GM18505 (cell line): ENCODE results near the gene COA1.
A peak's percentile ranks its signal among the peaks of the same experiment; 100 is the strongest.
"Not testable (repeated sequence)": the region's sequence is repeated elsewhere in the genome, so short reads cannot be mapped to it uniquely, and the experiment has no call there.

Experiments used
- ATAC-seq: cut with Tn5 transposase; IDR thresholded peaks from one replicate; pipeline ENCODE4 v1.9.1; 2021; ENCODE audit not compliant: unreplicated experiment
- POLR2A ChIP-seq: IDR thresholded peaks from 4 replicates; pipeline ENCODE4 v1.6.1; 2011; ENCODE audit warnings: borderline replicate concordance; ENCODE audit not compliant: insufficient read depth, insufficient read length; ENCODE audit errors: extremely low read depth

COA1 gene

DNA sequence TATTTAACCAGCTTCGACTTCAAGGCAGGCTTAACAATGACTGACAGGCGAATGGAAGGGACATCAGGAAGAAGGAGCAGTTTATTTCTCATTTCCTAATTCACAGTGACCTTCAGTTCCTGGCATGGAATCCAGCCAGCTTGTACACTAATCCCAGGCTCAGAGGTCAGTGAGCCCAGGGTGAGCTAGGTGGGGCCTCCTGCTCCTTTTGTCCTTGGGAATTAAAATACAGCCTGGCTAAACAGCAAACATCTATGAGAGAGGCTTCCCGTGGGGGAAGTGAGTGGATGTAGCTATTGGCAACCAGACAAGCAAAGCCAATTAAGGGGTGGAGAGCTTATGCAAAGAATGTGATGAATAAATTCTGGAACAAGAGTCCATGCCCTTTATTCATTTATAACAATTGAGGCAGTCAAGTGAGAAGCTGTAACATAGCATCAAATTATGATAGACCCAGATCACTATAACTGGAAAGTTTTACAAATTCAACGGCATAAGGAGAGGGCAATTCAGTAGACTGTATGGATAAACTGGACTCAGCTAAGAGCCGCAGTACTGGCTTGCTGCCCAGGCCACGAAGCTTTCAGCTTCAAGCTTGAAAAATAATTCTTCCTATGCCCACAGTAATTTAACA lies 89.3 kb downstream of the COA1 start:
- TF ChIP-seq POLR2A = no peak
- ATAC-seq = no peak

DNA sequence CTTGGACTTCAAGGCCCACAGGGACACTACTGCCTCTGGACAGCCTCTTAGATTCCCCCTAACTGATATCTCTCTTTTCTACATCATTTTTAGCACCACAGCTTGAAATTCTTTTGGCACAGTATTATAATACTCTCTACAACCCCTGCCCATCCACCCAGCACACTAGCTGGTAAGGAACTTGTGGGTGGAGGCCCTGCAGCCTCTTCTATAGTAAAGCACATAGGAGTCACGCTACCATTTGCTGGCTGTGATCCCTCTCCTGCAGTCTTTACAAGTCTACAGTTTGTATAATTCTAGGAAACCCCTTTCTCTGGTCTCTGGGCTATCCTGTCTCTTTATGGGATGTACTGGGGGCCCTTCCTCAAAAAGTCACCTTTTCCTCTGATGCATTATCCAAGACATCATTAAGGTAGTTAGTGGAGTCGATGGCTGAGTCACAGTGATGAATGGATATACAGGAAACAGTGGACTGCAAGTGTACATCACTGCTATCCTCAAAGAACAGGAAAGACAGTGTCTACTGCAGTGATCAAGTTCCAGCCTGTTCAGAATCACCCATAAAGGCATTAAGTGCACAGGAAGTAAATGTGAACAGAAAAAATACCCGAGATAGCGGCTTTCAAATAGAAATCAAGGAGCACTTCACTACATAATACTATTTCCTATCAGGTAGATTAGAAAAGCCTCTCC lies 92.1 kb downstream of the COA1 start:
- ATAC-seq = no peak
- no peak for TF ChIP-seq POLR2A

DNA sequence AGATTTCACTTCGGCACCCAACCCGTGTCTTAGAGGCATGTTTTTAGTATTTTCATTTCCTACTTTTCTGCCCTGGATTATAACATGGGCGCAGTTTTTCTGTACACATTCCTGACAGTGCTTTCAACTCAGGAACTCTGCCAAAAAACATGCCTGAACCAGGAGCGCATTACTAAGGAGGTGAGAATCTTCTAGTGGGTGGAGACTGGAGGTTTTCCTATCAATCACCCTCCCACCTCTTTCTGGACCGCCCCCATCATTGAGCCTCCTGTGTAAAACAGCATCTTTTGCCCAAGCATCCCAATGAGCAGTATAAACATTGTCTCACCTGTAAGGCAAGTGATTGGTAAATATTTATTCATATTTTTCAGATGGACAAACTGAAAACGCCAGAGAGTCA lies 93.2 kb downstream of the COA1 start:
- no peak for ATAC-seq
- no peak for TF ChIP-seq POLR2A

DNA sequence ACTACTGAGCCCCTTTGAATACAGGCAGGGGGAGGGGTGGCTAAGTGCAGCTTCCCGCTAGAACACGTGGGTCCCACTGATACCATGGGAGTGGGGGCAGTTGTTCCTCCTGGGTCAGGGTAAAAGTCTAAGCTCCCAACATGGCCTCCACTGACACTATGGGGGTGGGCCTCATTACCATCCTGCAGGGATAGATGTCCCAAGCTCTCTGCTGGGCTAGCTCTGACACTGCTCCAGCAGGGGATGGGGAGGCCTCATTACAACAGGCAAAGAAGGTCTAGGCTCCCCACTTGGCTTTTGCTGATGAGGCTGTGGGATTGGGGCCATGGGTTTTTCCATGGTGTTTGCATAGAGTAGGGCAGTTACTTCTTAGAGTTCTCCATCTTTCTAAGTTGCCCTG lies 94.9 kb downstream of the COA1 start:
- ATAC-seq = no peak
- peak; percentile 25 for TF ChIP-seq POLR2A

DNA sequence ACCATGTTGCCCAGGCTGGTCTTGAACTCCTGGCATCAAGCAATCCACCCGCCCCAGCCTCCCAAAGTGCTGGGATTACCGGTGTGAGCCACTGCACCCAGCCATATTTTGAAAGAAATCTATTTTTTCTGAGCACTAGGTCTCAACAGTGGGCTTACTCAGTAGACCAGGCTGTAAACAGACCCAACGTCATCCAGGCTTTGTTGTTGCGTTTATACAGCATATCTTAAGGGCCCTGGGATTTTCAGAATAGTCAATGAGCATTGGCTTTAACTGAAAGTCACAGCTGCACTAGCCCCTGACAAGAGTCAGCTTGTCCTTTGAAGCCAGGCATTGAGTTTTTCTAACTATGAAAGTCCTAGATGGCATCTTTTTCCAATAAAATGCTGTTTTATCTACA lies 96.6 kb downstream of the COA1 start:
- TF ChIP-seq POLR2A = no peak
- ATAC-seq = no peak

DNA sequence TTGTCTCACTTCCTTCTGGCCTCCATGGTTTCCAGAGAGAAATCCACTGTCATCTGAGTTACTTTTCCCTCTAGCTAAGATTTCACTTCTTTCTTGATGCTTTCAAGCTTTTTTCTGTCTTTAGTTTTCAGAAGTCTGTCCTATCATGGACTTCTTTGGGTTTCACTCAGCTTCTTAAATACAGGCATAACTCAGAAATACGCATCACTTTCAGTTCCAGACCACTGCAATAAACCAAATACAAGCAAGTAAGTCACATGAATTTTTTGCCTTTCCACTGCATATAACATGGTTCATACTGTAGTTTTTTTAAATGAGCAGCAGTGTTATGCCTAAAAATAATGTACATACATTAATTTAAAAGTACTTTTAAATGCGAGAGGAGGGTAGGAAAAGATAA lies 97.8 kb downstream of the COA1 start:
- no peak for TF ChIP-seq POLR2A

DNA sequence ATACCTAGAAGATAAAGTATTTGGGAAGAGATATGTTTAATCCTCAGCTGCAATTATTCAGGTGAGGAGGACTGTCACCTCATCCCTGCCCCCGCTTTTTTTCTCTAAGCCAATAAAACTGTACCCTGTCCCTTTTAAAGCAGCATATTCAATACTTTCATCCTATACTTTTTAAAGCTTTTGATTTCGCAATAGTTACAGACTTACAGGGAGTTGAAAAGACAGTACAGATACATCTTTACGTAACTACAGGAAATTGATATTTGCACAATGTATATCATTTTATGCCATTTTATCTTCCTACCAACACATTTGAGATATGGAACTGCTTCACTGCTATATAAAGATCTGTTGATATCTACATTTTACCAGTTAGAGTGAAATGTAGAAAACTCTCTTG lies 98.8 kb downstream of the COA1 start:
- no peak for ATAC-seq

More for the DNA sequence above, 97.8 kb downstream of the COA1 start:
- ATAC-seq = no peak

DNA sequence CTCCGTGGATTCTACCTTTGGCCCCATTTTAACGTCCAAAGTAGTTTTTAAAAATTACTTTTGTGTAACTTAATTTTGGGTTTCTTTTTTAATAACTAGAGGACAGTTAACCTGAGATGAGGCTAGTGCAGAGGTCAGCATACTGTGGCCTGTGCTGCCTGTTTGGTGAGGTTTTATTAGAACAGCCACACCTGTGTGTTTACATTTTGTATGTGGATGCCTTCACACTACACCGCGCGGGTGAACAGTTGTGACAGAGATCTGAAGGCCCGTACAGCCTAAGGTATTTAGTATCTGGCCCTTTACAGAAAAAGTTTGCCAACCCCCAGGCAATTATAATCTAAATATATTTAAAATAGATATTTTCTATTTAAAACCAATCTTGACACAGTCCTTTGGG lies 99.5 kb downstream of the COA1 start:
- ATAC-seq = no peak
- no peak for TF ChIP-seq POLR2A

More for the DNA sequence above, 98.8 kb downstream of the COA1 start:
- TF ChIP-seq POLR2A = no peak

DNA sequence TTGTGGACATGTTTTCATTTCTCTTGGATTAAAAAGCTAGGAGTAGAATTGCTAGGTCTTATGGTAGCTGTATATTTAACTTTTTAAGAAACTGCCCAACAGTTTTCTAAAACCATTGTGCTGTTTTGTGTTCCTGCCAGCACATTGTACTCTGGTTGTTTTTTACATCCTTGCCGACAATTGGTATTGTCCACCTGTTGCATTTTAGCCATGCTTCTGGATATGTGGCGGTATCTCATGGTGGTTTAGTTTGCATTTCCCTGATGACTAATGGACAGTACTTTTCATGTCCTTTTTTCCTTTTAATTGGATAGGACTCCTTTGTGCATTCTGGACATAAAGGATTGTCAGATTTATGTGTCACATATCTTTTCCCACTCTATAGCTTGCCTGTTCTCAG lies 100.9 kb downstream of the COA1 start:
- no peak for TF ChIP-seq POLR2A
- ATAC-seq = no peak

DNA sequence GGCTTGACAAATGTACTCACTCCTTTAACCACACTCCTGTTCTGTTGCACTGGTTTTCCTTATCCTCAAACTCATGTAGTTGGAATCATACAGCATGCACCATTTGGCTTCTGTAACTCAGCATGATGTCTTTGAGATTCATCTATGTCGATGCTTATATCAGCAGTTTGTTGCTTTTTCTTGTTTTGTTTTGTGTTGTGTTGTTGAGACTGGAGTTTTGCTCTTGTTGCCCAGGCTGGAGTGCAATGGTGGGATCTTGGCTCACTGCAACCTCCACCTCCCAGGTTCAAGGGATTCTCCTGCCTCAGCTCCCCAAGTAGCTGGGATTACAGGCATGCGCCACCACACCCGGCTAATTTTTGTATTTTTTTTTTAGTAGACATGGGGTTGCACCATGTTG lies 101.5 kb downstream of the COA1 start:
- ATAC-seq = not testable (repeated sequence)

DNA sequence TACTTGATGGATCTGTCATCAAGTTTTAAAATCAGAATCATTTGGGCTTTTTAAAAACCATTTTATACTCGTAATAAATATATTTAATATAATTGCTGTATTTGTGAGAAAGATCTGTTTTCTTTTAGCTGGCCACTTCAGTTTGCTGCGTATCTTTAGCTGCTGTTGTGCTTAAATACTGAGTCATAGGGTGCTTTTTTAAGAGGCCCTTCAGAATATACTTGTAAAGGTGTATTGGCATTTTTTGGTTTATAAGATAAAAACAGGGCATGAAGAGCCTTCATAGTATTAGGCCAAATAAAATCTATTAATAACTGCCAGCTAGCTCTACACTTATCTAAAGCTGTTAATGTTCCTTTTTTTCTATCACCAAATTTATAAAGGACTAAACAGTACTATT lies 102.6 kb downstream of the COA1 start:
- peak; percentile 5 for TF ChIP-seq POLR2A
- no peak for ATAC-seq

DNA sequence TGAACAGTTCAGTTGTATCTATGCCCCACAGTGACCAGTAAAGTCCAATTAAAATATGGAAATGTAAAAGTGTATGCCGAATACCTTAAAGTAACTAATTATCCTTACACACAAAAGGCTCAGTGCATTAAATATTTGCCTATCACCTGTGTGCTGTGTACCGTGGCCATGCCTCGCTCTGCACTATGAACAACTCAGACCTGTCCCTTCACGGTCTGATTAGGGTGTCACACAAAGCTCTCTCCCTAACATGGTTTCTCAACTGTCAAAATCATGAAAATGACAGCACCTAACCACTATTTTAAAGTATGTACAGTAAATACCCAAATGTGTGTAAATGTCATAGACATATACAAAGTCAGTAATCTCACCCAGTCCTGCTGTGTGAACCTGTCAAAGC lies 103.3 kb downstream of the COA1 start:
- TF ChIP-seq POLR2A = no peak
- no peak for ATAC-seq

DNA sequence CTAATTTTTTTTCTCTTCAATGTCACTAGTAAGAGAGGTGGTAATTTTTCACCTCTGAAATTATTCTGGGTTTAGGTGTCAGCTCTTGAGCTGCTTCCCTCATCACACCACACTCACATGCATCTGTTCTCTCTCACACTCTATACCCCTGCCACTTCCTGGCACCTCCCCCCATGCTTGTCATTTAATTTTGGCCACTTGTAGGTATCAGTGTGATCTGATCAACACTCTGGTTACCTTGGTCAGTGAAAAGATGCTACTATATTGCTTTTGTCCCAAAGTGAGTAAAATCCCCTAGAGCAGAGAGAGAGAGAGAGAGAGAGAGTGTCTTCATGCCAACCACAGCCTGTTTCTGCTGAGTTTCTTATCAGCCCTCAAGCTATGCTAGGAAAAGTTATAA lies 103.9 kb downstream of the COA1 start:
- peak; percentile 67 for ATAC-seq
- TF ChIP-seq POLR2A = no peak

DNA sequence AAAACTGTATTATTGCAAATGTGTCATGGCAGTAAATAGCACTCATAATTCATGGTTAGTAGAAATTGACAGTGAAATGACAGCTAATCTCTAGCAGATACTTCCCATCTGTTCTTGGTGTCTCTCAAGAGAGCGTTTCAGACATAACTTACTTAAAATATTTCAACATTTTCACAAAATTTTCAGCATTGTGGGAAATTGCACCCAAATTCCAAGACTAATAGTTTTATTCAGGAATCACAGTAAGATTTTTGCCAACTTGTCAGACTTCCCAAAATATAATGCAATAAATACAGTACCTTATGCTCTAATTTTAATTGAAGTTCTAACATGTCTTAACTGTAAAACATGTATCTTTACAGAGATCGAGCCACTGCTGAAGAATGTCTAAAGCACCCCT lies 105.2 kb downstream of the COA1 start:
- TF ChIP-seq POLR2A = no peak
- ATAC-seq = no peak
